ENCODE results near the gene SLC25A21. TPM values are rescaled to one million over a fixed set of nuclear protein-coding genes. Genes with fewer than 3 reads are reported as not detected.
"Not testable (repeated sequence)": the region's sequence is repeated elsewhere in the genome, so short reads cannot be mapped to it uniquely, and the experiment has no call there.

The SLC25A21 gene
- total RNA-seq, 1 experiment from 2014 or later = 7.1 TPM

GRCh38 chr14:37185670-37186069, 13.3 kb upstream of the SLC25A21 start:
- Histone ChIP-seq H3K4me1 (ENCODE audit: insufficient read depth, low read length) (no peaks in the 10 kb centered on the region), H3K27me3 (ENCODE audit: insufficient read depth, low read length) (no peaks in the 10 kb centered on the region), H4K91ac (ENCODE audit: insufficient read length, low read depth, low read length) (no peak overlapping the region), H2AK5ac (ENCODE audit: insufficient read length, low read length) (no peak overlapping the region), H4K5ac (ENCODE audit: insufficient read length, low read depth, low read length) (no peak overlapping the region), H4K8ac (replicated peaks; ENCODE audit: insufficient read length, low read depth, low read length) (no peak overlapping the region), H3K18ac (ENCODE audit: insufficient read length, low read depth, low read length) (no peak overlapping the region), H3K9ac (ENCODE audit: extremely low read depth, insufficient read length, low read length) (no peak overlapping the region), H3K14ac (ENCODE audit: insufficient read depth, low read length) (no peak overlapping the region), H4K20me1 (ENCODE audit: control insufficient read depth, insufficient read depth, insufficient read length) (no peaks in the 10 kb centered on the region), H2BK15ac (ENCODE audit: low read depth, low read length) (no peak overlapping the region), H3K9me3 (ENCODE audit: control insufficient read depth, low read depth, low read length) (no peaks in the 10 kb centered on the region), H3K79me1 (ENCODE audit: insufficient read depth, low read depth, low read length, poor library complexity, severe bottlenecking) (no peaks in the 10 kb centered on the region), H3K79me2 (ENCODE audit: insufficient read depth, low read length) (no peaks in the 10 kb centered on the region), H3K56ac (ENCODE audit: insufficient read length, low read depth, low read length) (no peak overlapping the region), H3T11ph (ENCODE audit: low read length) (no peak overlapping the region), H3K4ac (ENCODE audit: low read depth, low read length) (no peak overlapping the region), H2BK20ac (ENCODE audit: low read depth, low read length, poor library complexity, severe bottlenecking) (no peak overlapping the region), H3K23me2 (ENCODE audit: insufficient read length, low read depth, low read length, poor library complexity, severe bottlenecking) (no peaks in the 10 kb centered on the region), H2BK120ac (ENCODE audit: low read depth, low read length, poor library complexity, severe bottlenecking) (no peak overlapping the region), H3K23ac (ENCODE audit: insufficient read length, low read depth, low read length) (no peak overlapping the region), H2BK5ac (ENCODE audit: insufficient read length, low read length) (no peak overlapping the region), H2AFZ (ENCODE audit: low read length) (no peak overlapping the region), H3K4me2 (ENCODE audit: insufficient read depth, insufficient read length, low read length) (no peak overlapping the region), H3K27ac (ENCODE audit: insufficient read length, low read depth, low read length) (no peak overlapping the region), H2BK12ac (ENCODE audit: insufficient read length, low read depth, low read length) (no peak overlapping the region)
- H3K4me3 Mint-ChIP-seq = no peak overlapping the region
- peaks cover 8 to 12% of the 10 kb centered on the region in 2 experiments for H3K4me1 Mint-ChIP-seq
- H3K27me3 Mint-ChIP-seq (ENCODE audit: low read depth) = peaks cover 15% of the 10 kb centered on the region
- peaks cover 0 to 3% of the 10 kb centered on the region in 2 experiments; a peak in 2 of 5 replicates for H3K9me3 Mint-ChIP-seq
- no peak for DNase-seq
- no peaks in the 10 kb centered on the region for H3K36me3 Mint-ChIP-seq (ENCODE audit: insufficient read depth in 1 of 3, low read depth in 3 of 3)
- no peak for TF ChIP-seq CTCF (conservative IDR thresholded peaks at IDR 0.05)
- H3K27ac Mint-ChIP-seq = no peak overlapping the region

- not testable (repeated sequence) for H3K4ac ChIP-seq (ENCODE audit: low read depth, low read length); H3K4me1 ChIP-seq (ENCODE audit: insufficient read depth, low read length); H3K27me3 Mint-ChIP-seq (ENCODE audit: low read depth); H4K91ac ChIP-seq (ENCODE audit: insufficient read length, low read depth, low read length); H2BK5ac ChIP-seq (ENCODE audit: insufficient read length, low read length); DNase-seq; H2BK15ac ChIP-seq (ENCODE audit: low read depth, low read length); H3K9me3 Mint-ChIP-seq; H3K27ac ChIP-seq (ENCODE audit: insufficient read length, low read depth, low read length); H3K79me2 ChIP-seq (ENCODE audit: insufficient read depth, low read length); H3K9me3 ChIP-seq (ENCODE audit: control insufficient read depth, low read depth, low read length); H3K23me2 ChIP-seq (ENCODE audit: insufficient read length, low read depth, low read length, poor library complexity, severe bottlenecking); H4K5ac ChIP-seq (ENCODE audit: insufficient read length, low read depth, low read length); H3K18ac ChIP-seq (ENCODE audit: insufficient read length, low read depth, low read length); H3K79me1 ChIP-seq (ENCODE audit: insufficient read depth, low read depth, low read length, poor library complexity, severe bottlenecking); H3K9ac ChIP-seq (ENCODE audit: extremely low read depth, insufficient read length, low read length); H3K27me3 ChIP-seq (ENCODE audit: insufficient read depth, low read length); H2AK5ac ChIP-seq (ENCODE audit: insufficient read length, low read length); H2BK20ac ChIP-seq (ENCODE audit: low read depth, low read length, poor library complexity, severe bottlenecking); H3K27ac Mint-ChIP-seq; H3K56ac ChIP-seq (ENCODE audit: insufficient read length, low read depth, low read length); H2AFZ ChIP-seq (ENCODE audit: low read length); H4K8ac ChIP-seq (replicated peaks; ENCODE audit: insufficient read length, low read depth, low read length); H3K4me2 ChIP-seq (ENCODE audit: insufficient read depth, insufficient read length, low read length); H2BK120ac ChIP-seq (ENCODE audit: low read depth, low read length, poor library complexity, severe bottlenecking); H3T11ph ChIP-seq (ENCODE audit: low read length); H3K23ac ChIP-seq (ENCODE audit: insufficient read length, low read depth, low read length); H3K4me3 Mint-ChIP-seq; H4K20me1 ChIP-seq (ENCODE audit: control insufficient read depth, insufficient read depth, insufficient read length); H3K14ac ChIP-seq (ENCODE audit: insufficient read depth, low read length); H2BK12ac ChIP-seq (ENCODE audit: insufficient read length, low read depth, low read length); H3K36me3 Mint-ChIP-seq (ENCODE audit: insufficient read depth in 1 of 3, low read depth in 3 of 3)
- peaks cover 8 to 12% of the 10 kb centered on the region in 2 experiments for H3K4me1 Mint-ChIP-seq
- WGBS (ENCODE audit: extremely low coverage, insufficient read length, low lambda C conversion rate) = no CpG with 5 or more reads among the region's 8 CpGs
Observed at GRCh38 chr14:37184520-37184919, 12.1 kb upstream of the SLC25A21 start.

Measured in H9 (cell line).